Thoracic aorta (tissue), 2 donors: ENCODE results near the gene IFITM2. TPM values are rescaled to one million over a fixed set of nuclear protein-coding genes. Genes with fewer than 3 reads are reported as not detected.

Experiments
- ATAC-seq: fragments of 150-250 bp; one replicate; pipeline ENCODE4 v1.8.0; 2017; ENCODE audit warnings: low read depth; ENCODE audit not compliant: insufficient number of reproducible peaks, low FRiP score
- DNase-seq: peaks from one replicate; pipeline ENCODE4 v3.0.0-alpha.2; 2020; ENCODE audit warnings: low spot score
- H3K27ac ChIP-seq, 2 donors: fragments of 200-600 bp; sonication (generic); 1 replicate in 1 of 2; 2 replicates in 1 of 2; pipeline ENCODE4 v1.5.1; 2016; ENCODE audit warnings: mild to moderate bottlenecking in 2 of 2, moderate library complexity in 2 of 2
- H3K27me3 ChIP-seq: fragments of 200-600 bp; sonication (generic); replicated peaks from 2 replicates; pipeline ENCODE4 v1.6.0; 2016; ENCODE audit warnings: mild to moderate bottlenecking; ENCODE audit not compliant: insufficient read depth
- H3K36me3 ChIP-seq: fragments of 200-600 bp; sonication (generic); one replicate; pipeline ENCODE4 v1.5.1; 2016
- H3K4me1 ChIP-seq, 2 donors: fragments of 200-600 bp; sonication (generic); 1 replicate in 1 of 2; 2 replicates in 1 of 2; pipeline versions ENCODE4 v1.5.1 to v1.6.0; 2016; ENCODE audit warnings: low read depth in 2 of 2, mild to moderate bottlenecking in 1 of 2; ENCODE audit not compliant: control insufficient read depth in 1 of 2
- H3K4me3 ChIP-seq: fragments of 200-600 bp; sonication (generic); 2 replicates; pipeline ENCODE4 v1.5.1; 2016; ENCODE audit warnings: mild to moderate bottlenecking
- H3K9me3 ChIP-seq: fragments of 200-600 bp; sonication (generic); 2 replicates; pipeline ENCODE4 v1.5.1; 2016
- total RNA-seq, 2 donors: library from RNA; depleted of rRNA; stranded (reverse); fragments of >200 nt; gene quantifications; one replicate each; pipeline versions ENCODE4 v1.1.0 to v1.2.3, GENCODE V29; 2016
- TF ChIP-seq, protein P1 (sequence below): fragments of 200-600 bp; sonication (generic); IDR thresholded peaks from one replicate; pipeline ENCODE4 v1.5.1; 2019; ENCODE audit warnings: antibody characterized with exemption

The IFITM2 gene
- total RNA-seq, 2 donors from 2014 or later: 275 to 477 TPM

DNA sequence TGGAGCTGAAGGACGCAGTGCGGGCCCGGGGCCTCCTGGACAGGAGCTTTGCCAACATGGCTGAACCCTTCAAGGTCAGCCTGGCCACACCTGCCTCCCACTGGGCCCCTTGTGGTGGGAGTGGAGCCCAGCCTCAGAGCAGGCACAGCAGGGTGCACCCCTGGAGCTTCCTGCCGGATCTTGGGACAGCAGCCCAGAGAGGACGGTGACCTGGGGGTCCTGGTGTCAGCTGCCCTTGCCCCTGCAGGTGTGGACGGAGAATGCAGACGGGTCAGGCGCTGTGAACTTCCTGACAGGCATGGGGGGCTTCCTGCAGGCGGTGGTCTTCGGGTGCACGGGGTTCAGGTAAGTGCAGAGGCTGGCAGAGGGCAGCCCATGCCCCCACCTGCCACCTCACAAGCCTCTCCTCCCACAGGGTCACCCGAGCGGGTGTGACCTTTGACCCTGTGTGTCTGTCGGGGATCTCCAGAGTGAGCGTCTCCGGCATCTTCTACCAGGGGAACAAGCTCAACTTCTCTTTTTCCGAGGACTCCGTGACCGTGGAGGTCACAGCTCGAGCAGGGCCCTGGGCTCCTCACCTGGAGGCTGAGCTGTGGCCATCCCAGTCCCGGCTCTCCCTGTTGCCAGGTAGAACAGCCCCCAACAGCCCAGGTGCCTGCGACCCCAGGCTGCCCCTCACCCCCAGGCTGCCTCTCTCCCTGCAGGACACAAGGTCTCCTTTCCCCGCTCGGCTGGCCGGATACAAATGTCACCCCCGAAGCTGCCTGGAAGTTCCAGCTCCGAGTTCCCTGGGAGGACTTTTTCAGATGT, 13.6 kb upstream of the IFITM2 start:
- TF ChIP-seq, protein P1, sequence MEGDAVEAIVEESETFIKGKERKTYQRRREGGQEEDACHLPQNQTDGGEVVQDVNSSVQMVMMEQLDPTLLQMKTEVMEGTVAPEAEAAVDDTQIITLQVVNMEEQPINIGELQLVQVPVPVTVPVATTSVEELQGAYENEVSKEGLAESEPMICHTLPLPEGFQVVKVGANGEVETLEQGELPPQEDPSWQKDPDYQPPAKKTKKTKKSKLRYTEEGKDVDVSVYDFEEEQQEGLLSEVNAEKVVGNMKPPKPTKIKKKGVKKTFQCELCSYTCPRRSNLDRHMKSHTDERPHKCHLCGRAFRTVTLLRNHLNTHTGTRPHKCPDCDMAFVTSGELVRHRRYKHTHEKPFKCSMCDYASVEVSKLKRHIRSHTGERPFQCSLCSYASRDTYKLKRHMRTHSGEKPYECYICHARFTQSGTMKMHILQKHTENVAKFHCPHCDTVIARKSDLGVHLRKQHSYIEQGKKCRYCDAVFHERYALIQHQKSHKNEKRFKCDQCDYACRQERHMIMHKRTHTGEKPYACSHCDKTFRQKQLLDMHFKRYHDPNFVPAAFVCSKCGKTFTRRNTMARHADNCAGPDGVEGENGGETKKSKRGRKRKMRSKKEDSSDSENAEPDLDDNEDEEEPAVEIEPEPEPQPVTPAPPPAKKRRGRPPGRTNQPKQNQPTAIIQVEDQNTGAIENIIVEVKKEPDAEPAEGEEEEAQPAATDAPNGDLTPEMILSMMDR: no peak
- no peaks in the 10 kb centered on the region for H3K9me3 ChIP-seq
- H3K4me3 ChIP-seq: no peak overlapping the region
- H3K27me3 ChIP-seq: no peaks in the 10 kb centered on the region
- ATAC-seq: no peak
- no peak for DNase-seq
- H3K36me3 ChIP-seq: peaks cover 5% of the 10 kb centered on the region
- no peak overlapping the region for H3K27ac ChIP-seq
- peaks cover 6 to 13% of the 10 kb centered on the region in 2 donors for H3K4me1 ChIP-seq

DNA sequence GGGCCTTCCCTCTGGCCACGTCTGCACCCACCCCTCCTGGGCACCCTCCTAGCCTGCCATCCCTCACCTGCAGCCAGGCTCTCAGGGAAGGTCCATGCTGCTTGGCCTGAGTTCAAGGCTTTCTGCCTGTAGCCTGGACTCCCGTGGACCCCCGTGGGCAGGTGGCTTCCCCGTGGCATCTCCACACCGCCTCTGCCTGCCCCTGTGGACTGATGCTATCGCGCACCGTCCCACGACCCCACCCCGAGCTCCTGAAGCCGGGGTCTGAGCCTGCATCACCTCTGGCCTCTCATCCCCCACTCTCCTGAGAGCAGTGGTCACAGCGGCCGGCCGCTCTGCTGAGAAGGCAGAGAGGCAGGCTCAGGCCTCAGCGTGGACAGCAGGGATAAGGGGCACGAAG, 12.8 kb upstream of the IFITM2 start:
- ATAC-seq (no peak), DNase-seq (no peak)
- Histone ChIP-seq H3K4me1 (peaks cover 2 to 8% of the 10 kb centered on the region in 2 donors), H3K27ac (no peak overlapping the region), H3K36me3 (peaks cover 5% of the 10 kb centered on the region), H3K9me3 (no peaks in the 10 kb centered on the region), H3K4me3 (no peak overlapping the region), H3K27me3 (no peaks in the 10 kb centered on the region)
- TF ChIP-seq, protein P1: no peak

DNA sequence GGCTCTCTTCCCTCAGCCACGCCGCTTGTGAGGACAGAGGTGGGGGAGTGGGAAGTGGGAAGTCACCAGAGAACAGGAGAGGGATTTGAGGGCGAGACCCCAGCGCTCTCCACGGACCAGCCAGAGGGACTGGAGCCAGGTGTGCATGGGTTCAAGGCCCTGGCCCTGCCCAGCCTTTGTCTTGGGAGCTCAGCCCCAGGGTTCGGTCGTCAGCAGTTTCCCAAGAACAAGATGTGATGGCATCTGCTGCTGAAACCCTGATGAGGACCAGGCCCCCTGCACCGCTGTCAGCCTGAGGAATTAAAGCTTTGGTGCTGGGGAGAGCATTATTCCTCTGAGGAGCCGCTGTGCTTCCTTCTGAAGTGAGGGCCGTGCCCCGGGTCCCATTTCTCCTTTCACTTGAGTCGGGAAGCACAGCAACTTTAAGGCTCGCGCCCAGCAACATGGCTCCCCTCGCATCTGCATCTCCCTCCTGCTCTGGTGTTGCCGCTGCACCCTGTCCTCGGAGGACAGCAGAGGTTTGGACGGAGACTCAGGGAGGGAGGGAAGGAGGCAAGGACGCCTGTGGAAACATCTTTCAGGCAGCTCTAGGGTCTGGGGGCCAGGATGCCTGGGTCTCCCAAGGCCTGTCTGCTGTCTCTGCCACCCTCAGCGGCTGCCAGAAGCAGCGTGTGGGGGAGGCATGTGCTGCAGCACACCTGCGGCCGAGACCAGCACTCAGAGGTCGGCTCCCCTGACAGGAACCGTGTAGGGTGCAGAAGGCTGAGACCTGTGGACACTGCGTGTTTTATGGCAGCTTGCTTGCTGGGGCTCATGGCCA, 12.1 kb upstream of the IFITM2 start:
- H3K9me3 ChIP-seq: no peaks in the 10 kb centered on the region
- H3K4me3 ChIP-seq: no peak overlapping the region
- ATAC-seq: no peak
- TF ChIP-seq, protein P1: no peak
- no peak for DNase-seq
- H3K27ac ChIP-seq: no peak overlapping the region
- H3K36me3 ChIP-seq: peaks cover 5% of the 10 kb centered on the region
- H3K27me3 ChIP-seq: no peaks in the 10 kb centered on the region
- peaks cover 0 to under 1% of the 10 kb centered on the region in 2 donors for H3K4me1 ChIP-seq

DNA sequence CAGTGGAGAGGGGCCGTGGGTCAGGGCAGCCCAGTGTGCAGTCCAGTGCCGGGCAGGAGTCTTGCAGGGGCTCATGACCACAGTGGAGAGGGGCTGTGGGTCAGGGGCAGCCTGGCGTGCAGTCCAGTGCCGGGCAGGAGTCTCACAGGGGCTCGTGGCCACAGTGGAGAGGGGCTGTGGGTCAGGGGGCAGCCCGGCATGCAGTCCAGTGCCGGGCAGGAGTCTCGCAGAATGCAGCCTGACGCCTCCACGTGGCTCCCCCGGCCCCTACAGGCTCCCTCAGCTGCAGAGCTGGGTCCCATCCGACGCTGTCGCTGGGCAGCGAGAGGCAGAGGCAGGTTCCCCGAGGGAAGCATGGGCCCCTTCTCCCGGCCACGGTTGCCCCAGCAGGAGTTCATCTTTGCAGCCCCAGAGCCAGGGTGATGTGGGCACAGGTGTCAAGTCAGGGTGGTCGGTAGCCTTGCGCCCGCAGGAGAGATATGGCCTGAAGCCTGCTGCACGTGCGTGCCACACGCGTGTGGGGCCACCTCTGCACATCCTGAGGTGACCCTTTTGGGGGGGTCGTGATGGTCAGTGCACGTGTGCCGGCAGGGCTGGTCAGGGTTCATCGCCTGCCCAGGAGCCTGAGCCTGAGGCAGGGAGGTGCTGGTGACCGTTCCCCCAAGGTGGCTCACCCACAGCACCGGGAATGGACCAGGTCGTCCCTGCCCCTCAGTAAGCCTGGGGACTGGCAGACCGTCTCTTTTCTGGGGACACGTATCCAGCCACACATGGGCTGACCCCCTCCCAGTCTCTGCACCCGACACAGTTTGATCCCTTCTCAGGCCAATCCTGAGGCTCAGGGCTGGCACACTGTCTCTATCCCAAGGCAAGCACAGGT, 11.2 kb upstream of the IFITM2 start:
- DNase-seq (no peak), ATAC-seq (no peak)
- Histone ChIP-seq H3K9me3 (no peaks in the 10 kb centered on the region), H3K4me3 (no peak overlapping the region), H3K27me3 (no peaks in the 10 kb centered on the region), H3K36me3 (peaks cover 5% of the 10 kb centered on the region), H3K4me1 (no peaks in the 10 kb centered on the region), H3K27ac (no peak overlapping the region)
- TF ChIP-seq, protein P1: no peak
